GM21423 (cell line): Measurements from ENCODE around the gene KAZN.

Source experiments
- ATAC-seq: cut with Tn5 transposase; IDR thresholded peaks from one replicate; pipeline ENCODE4 v1.9.1; 2021; ENCODE audit warnings: mild to moderate bottlenecking, moderate library complexity; ENCODE audit not compliant: unreplicated experiment

KAZN gene

GRCh38 chr1:14667651-14667984, 69.1 kb downstream of the KAZN start:
- ATAC-seq = no peak

- ATAC-seq = no peak
Observed at GRCh38 chr1:14668538-14668937, 70.1 kb downstream of the KAZN start.

- ATAC-seq = no peak
Observed at GRCh38 chr1:14672005-14672404, 73.5 kb downstream of the KAZN start.

GRCh38 chr1:14674030-14674429, 75.5 kb downstream of the KAZN start:
- ATAC-seq = no peak

- ATAC-seq = no peak
Observed at GRCh38 chr1:14676400-14676799, 77.9 kb downstream of the KAZN start.

GRCh38 chr1:14677292-14677971, 78.9 kb downstream of the KAZN start:
- no peak for ATAC-seq

- ATAC-seq = no peak
Observed at GRCh38 chr1:14678011-14678638, 79.6 kb downstream of the KAZN start.

GRCh38 chr1:14679027-14679688, 80.7 kb downstream of the KAZN start:
- ATAC-seq = no peak

- ATAC-seq = no peak
Observed at GRCh38 chr1:14681182-14681581, 82.7 kb downstream of the KAZN start.

GRCh38 chr1:14682941-14683621, 84.6 kb downstream of the KAZN start:
- no peak for ATAC-seq

- no peak for ATAC-seq
Observed at GRCh38 chr1:14685078-14685477, 86.6 kb downstream of the KAZN start.

GRCh38 chr1:14686701-14687100, 88.2 kb downstream of the KAZN start:
- no peak for ATAC-seq

- ATAC-seq = no peak
Observed at GRCh38 chr1:14687147-14687546, 88.7 kb downstream of the KAZN start.

GRCh38 chr1:14689996-14690615, 91.6 kb downstream of the KAZN start:
- ATAC-seq = no peak

- ATAC-seq = no peak
Observed at GRCh38 chr1:14693949-14694348, 95.5 kb downstream of the KAZN start.

GRCh38 chr1:14694589-14694988, 96.1 kb downstream of the KAZN start:
- ATAC-seq = no peak

GRCh38 chr1:14696761-14697160, 98.3 kb downstream of the KAZN start:
- ATAC-seq = no peak

GRCh38 chr1:14697353-14697752, 98.9 kb downstream of the KAZN start:
- ATAC-seq = no peak

- ATAC-seq = no peak
Observed at GRCh38 chr1:14698314-14698713, 99.8 kb downstream of the KAZN start.

- no peak for ATAC-seq
Observed at GRCh38 chr1:14699620-14700019, 101.1 kb downstream of the KAZN start.

- no peak for ATAC-seq
Observed at GRCh38 chr1:14704846-14705245, 106.4 kb downstream of the KAZN start.
